HG02981 (cell line): ENCODE results near the gene PTRH1.

Experiments
- ATAC-seq: cut with Tn5 transposase; IDR thresholded peaks from one replicate; pipeline ENCODE4 v1.9.1; 2021; ENCODE audit warnings: mild to moderate bottlenecking, moderate library complexity; ENCODE audit not compliant: unreplicated experiment

The PTRH1 gene

GRCh38 chr9:127664324-127664677 lies 51.2 kb downstream of the PTRH1 start:
- no peak for ATAC-seq
